Aorta (tissue), 5 donors: ENCODE results near the gene CC2D1A. TPM values are rescaled to one million over a fixed set of nuclear protein-coding genes. Genes with fewer than 3 reads are reported as not detected.

Experiments
- ATAC-seq: fragments of 200-7000 bp; cut with Tn5 transposase; one replicate; pipeline ENCODE4 v1.9.1; 2022; ENCODE audit warnings: moderate library complexity; ENCODE audit not compliant: low FRiP score
- DNase-seq, 2 donors: peaks; one replicate each; pipeline ENCODE4 v3.0.0-alpha.2; 2020
- H3K27ac ChIP-seq, 2 donors: one replicate each; pipeline ENCODE4 v1.5.1; 2013; ENCODE audit warnings: low read length in 2 of 2, mild to moderate bottlenecking in 2 of 2, moderate library complexity in 2 of 2, control low read depth in 1 of 2, inconsistent platforms in 1 of 2, low read depth in 1 of 2
- H3K27me3 ChIP-seq, 2 donors: one replicate each; pipeline ENCODE4 v1.6.1; 2013; ENCODE audit warnings: control low read depth in 1 of 2, low read length in 1 of 2, mild to moderate bottlenecking in 1 of 2, moderate library complexity in 1 of 2; ENCODE audit not compliant: insufficient read depth in 2 of 2, control insufficient read depth in 1 of 2
- H3K36me3 ChIP-seq, 2 donors: one replicate each; pipeline ENCODE4 v1.6.1; 2013; ENCODE audit warnings: control low read depth in 1 of 2, low read length in 1 of 2, mild to moderate bottlenecking in 1 of 2; ENCODE audit not compliant: insufficient read depth in 2 of 2, control insufficient read depth in 1 of 2
- H3K4me1 ChIP-seq, 2 donors: one replicate each; pipeline ENCODE4 v1.6.1; 2013; ENCODE audit warnings: low read length in 2 of 2, control low read depth in 1 of 2, mild to moderate bottlenecking in 1 of 2, moderate library complexity in 1 of 2; ENCODE audit not compliant: insufficient read depth in 2 of 2, control insufficient read depth in 1 of 2
- H3K4me3 ChIP-seq, 2 donors: one replicate each; pipeline ENCODE4 v1.5.1; 2013; ENCODE audit warnings: low read length in 2 of 2, control low read depth in 1 of 2, mild to moderate bottlenecking in 1 of 2
- H3K9me3 ChIP-seq: one replicate; pipeline ENCODE4 v1.6.1; 2013; ENCODE audit warnings: mild to moderate bottlenecking, low read length; ENCODE audit not compliant: control insufficient read depth
- WGBS, 2 donors: extraction: QIAGEN DNeasy Blood & Tissue Kit; methylation state at CpG; one replicate each; pipeline ENCODE4 v1.1.7; 2013; 5-methylcytosine and 5-hydroxymethylcytosine counted together
- intact Hi-C, 2 donors: fragments of 100-400 bp; cut with DNase I; formaldehyde crosslinking; loops; one replicate each; pipeline versions ENCODE4 v1.14.2 to v1.15.0; 2022
- polyA plus RNA-seq, 2 donors: library from polyadenylated mRNA; stranded (reverse); fragments of 200-250 nt; gene quantifications; one replicate each; pipeline ENCODE4 v1.2.3, GENCODE V29; 2013
- total RNA-seq, 2 donors: library from RNA; stranded (reverse); fragmentation: NEBNext Ultra II Directional; extraction: Animal tissue kit (Norgen Biotek cat#: 25700); gene quantifications; one replicate each; pipeline ENCODE4 v1.2.1, GENCODE V29; 2021
- donor health status: healthy with polysubstance abuse.
- donor health status: Bipolar disorder and iron deficiency.
- donor health status: DM: no; HTN: no; CAD: no.
- donor health status: DM: no; HTN: no; CAD: no.
- donor health status: DM: yes; HTN: yes; CAD: no.

CC2D1A gene
- total and polyA plus RNA-seq, 4 donors = 22.3 to 67.6 (median 32.0) TPM

- WGBS, 2 donors = 93 to 95% methylated on average over 28 of the region's 28 CpGs
- H3K4me1 ChIP-seq = no peaks in the 10 kb centered on the region
- no peaks in the 10 kb centered on the region for H3K27me3 ChIP-seq
- peaks cover 0 to 17% of the 10 kb centered on the region in 2 donors for H3K36me3 ChIP-seq
- DNase-seq = no peak
- H3K27ac ChIP-seq = no peak overlapping the region
- intact Hi-C loops = no loop called here
- H3K9me3 ChIP-seq = no peaks in the 10 kb centered on the region
- H3K4me3 ChIP-seq = no peak overlapping the region
- peak; percentile 17 for ATAC-seq
Measured at GRCh38 chr19:13923194-13923987, 17.4 kb downstream of the CC2D1A start.

- Histone ChIP-seq H3K4me3 (no peak overlapping the region), H3K27me3 (no peaks in the 10 kb centered on the region), H3K36me3 (peaks cover 0 to 9% of the 10 kb centered on the region in 2 donors), H3K9me3 (no peaks in the 10 kb centered on the region), H3K4me1 (no peaks in the 10 kb centered on the region), H3K27ac (no peak overlapping the region)
- 75 to 83% methylated on average over 4 of the region's 4 CpGs for WGBS, 2 donors
- ATAC-seq (no peak), DNase-seq (no peak)
- intact Hi-C loops = no loop called here
Measured at GRCh38 chr19:13926010-13926409, 20.0 kb downstream of the CC2D1A start.

GRCh38 chr19:13926715-13927114, 20.7 kb downstream of the CC2D1A start:
- Histone ChIP-seq H3K4me1 (no peaks in the 10 kb centered on the region), H3K4me3 (no peak overlapping the region), H3K36me3 (peaks cover 0 to 9% of the 10 kb centered on the region in 2 donors), H3K9me3 (no peaks in the 10 kb centered on the region), H3K27ac (no peak overlapping the region), H3K27me3 (no peaks in the 10 kb centered on the region)
- ATAC-seq = no peak
- no peak for DNase-seq
- intact Hi-C loops = no loop called here
- WGBS, 2 donors = 77 to 89% methylated on average over 8 of the region's 8 CpGs

GRCh38 chr19:13929340-13929739, 23.3 kb downstream of the CC2D1A start:
- DNase-seq (no peak), ATAC-seq (no peak)
- intact Hi-C loops = no loop called here
- Histone ChIP-seq H3K27me3 (no peaks in the 10 kb centered on the region), H3K4me1 (no peaks in the 10 kb centered on the region), H3K36me3 (peaks cover 0 to 2% of the 10 kb centered on the region in 2 donors), H3K9me3 (no peaks in the 10 kb centered on the region), H3K27ac (no peak overlapping the region), H3K4me3 (no peak overlapping the region)
- WGBS, 2 donors = 74 to 78% methylated on average over 12 of the region's 12 CpGs

GRCh38 chr19:13929956-13930355, 24.0 kb downstream of the CC2D1A start:
- peaks cover 0 to 2% of the 10 kb centered on the region in 2 donors for H3K36me3 ChIP-seq

GRCh38 chr19:13930402-13930801, 24.4 kb downstream of the CC2D1A start:
- Histone ChIP-seq H3K9me3 (no peaks in the 10 kb centered on the region), H3K4me1 (no peaks in the 10 kb centered on the region), H3K4me3 (no peak overlapping the region), H3K36me3 (peaks cover 0 to 2% of the 10 kb centered on the region in 2 donors), H3K27me3 (no peaks in the 10 kb centered on the region), H3K27ac (no peak overlapping the region)
- intact Hi-C loops = no loop called here
- 83 to 87% methylated on average over 10 to 17 of the region's 17 CpGs for WGBS, 2 donors
- ATAC-seq (no peak), DNase-seq (no peak)

More at GRCh38 chr19:13929956-13930355, 24.0 kb downstream of the CC2D1A start:
- Histone ChIP-seq H3K4me1 (no peaks in the 10 kb centered on the region), H3K4me3 (no peak overlapping the region), H3K9me3 (no peaks in the 10 kb centered on the region), H3K27ac (no peak overlapping the region), H3K27me3 (no peaks in the 10 kb centered on the region)
- ATAC-seq = no peak
- intact Hi-C loops = no loop called here
- no peak for DNase-seq
- WGBS, 2 donors = 85 to 91% methylated on average over 17 of the region's 17 CpGs

GRCh38 chr19:13931391-13932148, 25.6 kb downstream of the CC2D1A start:
- ATAC-seq (no peak), DNase-seq (no peak)
- no peak overlapping the region for H3K27ac ChIP-seq
- intact Hi-C loops = no loop called here
- H3K4me1 ChIP-seq = no peaks in the 10 kb centered on the region
- no peaks in the 10 kb centered on the region for H3K27me3 ChIP-seq
- H3K36me3 ChIP-seq = peaks cover 0 to 2% of the 10 kb centered on the region in 2 donors
- H3K9me3 ChIP-seq = no peaks in the 10 kb centered on the region
- WGBS, 2 donors = 87 to 90% methylated on average over 27 to 30 of the region's 30 CpGs
- no peak overlapping the region for H3K4me3 ChIP-seq

- 90 to 93% methylated on average over 6 of the region's 6 CpGs for WGBS, 2 donors
- ATAC-seq (no peak), DNase-seq (no peak)
- intact Hi-C loops = no loop called here
- Histone ChIP-seq H3K4me1 (no peaks in the 10 kb centered on the region), H3K27me3 (no peaks in the 10 kb centered on the region), H3K9me3 (no peaks in the 10 kb centered on the region), H3K4me3 (no peak overlapping the region), H3K36me3 (peaks cover 0 to 2% of the 10 kb centered on the region in 2 donors), H3K27ac (no peak overlapping the region)
Measured at GRCh38 chr19:13932149-13932637, 26.2 kb downstream of the CC2D1A start.
